ENCODE results near the gene ACOT13.

- TF ChIP-seq CTCF (IDR thresholded peaks at IDR 0.05) (no peak), EP300 (IDR thresholded peaks at IDR 0.05) (no peak)
Measured at GRCh38 chr6:24704468-24704867, 37.6 kb downstream of the ACOT13 start.

Measured in esophagus muscularis mucosa (tissue), 3 donors.